HFFc6 (cell line): Measurements from ENCODE around the gene TP53TG5. TPM values are rescaled to one million over a fixed set of nuclear protein-coding genes. Genes with fewer than 3 reads are reported as not detected.

ENCODE experiments used
- DNase-seq: peaks from one replicate; pipeline ENCODE4 v3.0.0-alpha.2; 2018
- H3K27ac Mint-ChIP-seq: 2 replicates; pipeline ENCODE4 v1.8.0; 2020; ENCODE audit warnings: mild to moderate bottlenecking, mixed read lengths
- H3K27me3 Mint-ChIP-seq: 2 replicates; pipeline ENCODE4 v1.8.0; 2021; ENCODE audit warnings: mild to moderate bottlenecking, moderate library complexity, mixed read lengths; ENCODE audit not compliant: insufficient read depth
- H3K36me3 Mint-ChIP-seq: 2 replicates; pipeline ENCODE4 v1.8.0; 2021; ENCODE audit warnings: low read depth, mixed read lengths
- H3K4me1 Mint-ChIP-seq: 2 replicates; pipeline ENCODE4 v1.8.0; 2020; ENCODE audit warnings: low read depth, mixed read lengths
- H3K4me3 Mint-ChIP-seq: 2 replicates; pipeline ENCODE4 v1.8.0; 2020; ENCODE audit warnings: mild to moderate bottlenecking, moderate library complexity, mixed read lengths
- H3K9me3 Mint-ChIP-seq: 2 replicates; pipeline ENCODE4 v1.8.0; 2020; ENCODE audit warnings: mild to moderate bottlenecking, mixed read lengths
- total RNA-seq, 6 experiments: library from RNA; stranded (reverse); fragmentation: NEBNext Ultra II Directional; extraction: Animal tissue kit (Norgen Biotek cat#: 25700); gene quantifications; 2 replicates in 1 of 6; 3 replicates in 5 of 6; pipeline ENCODE4 v1.2.3, GENCODE V29; 2021
- TF ChIP-seq, protein P1 (sequence below): fragments of 200-600 bp; sonication (generic); IDR thresholded peaks from 2 replicates; pipeline ENCODE4 v1.5.0; 2021; ENCODE audit warnings: antibody characterized with exemption, mild to moderate bottlenecking

The TP53TG5 gene
- total RNA-seq, 6 experiments from 2014 or later: not detected

GRCh38 chr20:45373353-45374100 is 4.6 kb downstream of the TP53TG5 start:
- H3K27me3 Mint-ChIP-seq: no peaks in the 10 kb centered on the region; the same call in 1 of the 2 replicates

GRCh38 chr20:45372646-45373352 is 5.3 kb downstream of the TP53TG5 start:
- TF ChIP-seq, protein P1, sequence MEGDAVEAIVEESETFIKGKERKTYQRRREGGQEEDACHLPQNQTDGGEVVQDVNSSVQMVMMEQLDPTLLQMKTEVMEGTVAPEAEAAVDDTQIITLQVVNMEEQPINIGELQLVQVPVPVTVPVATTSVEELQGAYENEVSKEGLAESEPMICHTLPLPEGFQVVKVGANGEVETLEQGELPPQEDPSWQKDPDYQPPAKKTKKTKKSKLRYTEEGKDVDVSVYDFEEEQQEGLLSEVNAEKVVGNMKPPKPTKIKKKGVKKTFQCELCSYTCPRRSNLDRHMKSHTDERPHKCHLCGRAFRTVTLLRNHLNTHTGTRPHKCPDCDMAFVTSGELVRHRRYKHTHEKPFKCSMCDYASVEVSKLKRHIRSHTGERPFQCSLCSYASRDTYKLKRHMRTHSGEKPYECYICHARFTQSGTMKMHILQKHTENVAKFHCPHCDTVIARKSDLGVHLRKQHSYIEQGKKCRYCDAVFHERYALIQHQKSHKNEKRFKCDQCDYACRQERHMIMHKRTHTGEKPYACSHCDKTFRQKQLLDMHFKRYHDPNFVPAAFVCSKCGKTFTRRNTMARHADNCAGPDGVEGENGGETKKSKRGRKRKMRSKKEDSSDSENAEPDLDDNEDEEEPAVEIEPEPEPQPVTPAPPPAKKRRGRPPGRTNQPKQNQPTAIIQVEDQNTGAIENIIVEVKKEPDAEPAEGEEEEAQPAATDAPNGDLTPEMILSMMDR: no peak
- peaks cover 2% of the 10 kb centered on the region for H3K36me3 Mint-ChIP-seq
- no peak for DNase-seq
- no peaks in the 10 kb centered on the region; the same call in 1 of the 2 replicates for H3K27me3 Mint-ChIP-seq
- no peak overlapping the region for H3K27ac Mint-ChIP-seq
- no peaks in the 10 kb centered on the region for H3K9me3 Mint-ChIP-seq
- peak overlapping the region; percentile 89 for H3K4me3 Mint-ChIP-seq
- peaks cover 15% of the 10 kb centered on the region for H3K4me1 Mint-ChIP-seq

More at GRCh38 chr20:45373353-45374100, 4.6 kb downstream of the TP53TG5 start:
- peaks cover 15% of the 10 kb centered on the region for H3K4me1 Mint-ChIP-seq
- TF ChIP-seq, protein P1: peak; percentile 92
- peak; percentile 68 for DNase-seq
- no peaks in the 10 kb centered on the region; the same call in 1 of the 2 replicates for H3K36me3 Mint-ChIP-seq
- no peaks in the 10 kb centered on the region for H3K9me3 Mint-ChIP-seq
- peak overlapping the region; percentile 89 for H3K4me3 Mint-ChIP-seq
- H3K27ac Mint-ChIP-seq: peak overlapping the region; percentile 56; the same call in 1 of the 2 replicates

DNA sequence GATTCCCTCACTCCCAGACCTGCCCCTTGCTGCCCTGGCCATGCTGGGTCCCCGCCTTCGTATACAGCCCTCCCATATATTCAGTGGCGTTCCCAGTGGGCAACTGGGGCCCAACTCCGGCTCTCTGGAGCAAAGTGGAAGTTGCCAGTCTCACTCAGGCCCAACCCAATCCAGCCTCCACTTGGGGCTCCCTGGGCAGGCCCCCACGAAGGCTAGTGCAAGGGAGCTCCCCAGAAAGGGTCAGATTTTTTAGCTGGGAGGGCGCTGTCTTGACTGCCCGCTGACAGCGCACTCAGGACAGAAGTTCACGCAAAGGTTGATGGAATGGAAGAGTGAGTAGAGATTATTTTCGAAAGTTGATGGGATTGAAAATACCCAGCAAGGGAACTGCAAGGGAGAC is 5.9 kb downstream of the TP53TG5 start:
- DNase-seq: no peak
- peaks cover 15% of the 10 kb centered on the region for H3K4me1 Mint-ChIP-seq
- peaks cover 5% of the 10 kb centered on the region for H3K36me3 Mint-ChIP-seq
- H3K27me3 Mint-ChIP-seq: no peaks in the 10 kb centered on the region; the same call in 1 of the 2 replicates
- no peaks in the 10 kb centered on the region for H3K9me3 Mint-ChIP-seq
- no peak overlapping the region for H3K4me3 Mint-ChIP-seq
- H3K27ac Mint-ChIP-seq: no peak overlapping the region
- TF ChIP-seq, protein P1: no peak

DNA sequence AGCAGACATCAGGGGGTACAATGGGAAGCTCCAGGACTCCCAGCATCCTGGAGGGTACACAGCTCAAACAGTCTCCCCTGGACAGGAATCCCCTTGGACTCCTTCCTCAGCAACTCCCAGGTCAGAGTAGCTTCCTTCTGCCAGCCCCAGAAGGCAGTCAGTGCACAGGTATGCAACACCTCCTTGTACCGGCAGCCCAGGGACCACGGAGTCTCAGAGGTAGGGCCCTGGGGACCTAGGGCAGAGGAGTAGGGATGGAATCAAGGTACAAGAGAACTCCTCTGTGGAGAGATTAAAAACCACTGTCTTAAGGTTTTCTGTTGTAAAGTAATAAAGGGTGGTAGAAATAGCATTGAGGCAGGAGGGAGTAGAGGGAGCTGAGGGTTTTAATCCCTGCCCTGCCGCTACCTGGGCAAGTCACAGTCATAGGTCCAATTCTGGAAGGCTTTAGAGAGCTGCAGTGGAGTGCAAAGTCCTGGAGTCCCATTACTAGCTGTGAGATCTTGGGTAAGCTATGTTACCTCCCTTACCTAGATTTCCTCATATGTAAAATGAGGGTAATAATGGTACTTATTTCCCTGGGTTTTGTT is 7.5 kb downstream of the TP53TG5 start:
- no peak overlapping the region for H3K4me3 Mint-ChIP-seq
- H3K27ac Mint-ChIP-seq: no peak overlapping the region
- peaks cover 5% of the 10 kb centered on the region for H3K36me3 Mint-ChIP-seq
- no peaks in the 10 kb centered on the region; the same call in 1 of the 2 replicates for H3K27me3 Mint-ChIP-seq
- peaks cover 15% of the 10 kb centered on the region for H3K4me1 Mint-ChIP-seq
- no peaks in the 10 kb centered on the region for H3K9me3 Mint-ChIP-seq
- DNase-seq: no peak
- TF ChIP-seq, protein P1: no peak

- no peak overlapping the region for H3K4me3 Mint-ChIP-seq
- H3K27ac Mint-ChIP-seq: no peak overlapping the region
- H3K4me1 Mint-ChIP-seq: peaks cover 13% of the 10 kb centered on the region
- no peaks in the 10 kb centered on the region for H3K9me3 Mint-ChIP-seq
- no peak for DNase-seq
- H3K27me3 Mint-ChIP-seq: peaks cover 2% of the 10 kb centered on the region; the same call in 1 of the 2 replicates
- H3K36me3 Mint-ChIP-seq: peaks cover 5% of the 10 kb centered on the region
- TF ChIP-seq, protein P1: no peak
Observed at GRCh38 chr20:45368221-45368980, 9.7 kb downstream of the TP53TG5 start.
